Gastroesophageal sphincter (tissue), 3 donors: ENCODE results near the gene SUPT3H.

ENCODE experiments used
- POLR2AphosphoS5 ChIP-seq: sonication (generic); formaldehyde crosslinking; IDR thresholded peaks from one replicate; pipeline ENCODE4 v1.6.1; 2017; ENCODE audit warnings: antibody characterized with exemption
- TF ChIP-seq, protein P1 (sequence below), 4 experiments: fragments of 200-600 bp in 2 of 4; fragments of 450-650 bp in 2 of 4; sonication (generic) in 1 of 4; IDR thresholded peaks; one replicate each; pipeline ENCODE4 v1.5.1; 2017 to 2019; ENCODE audit warnings: antibody characterized with exemption in 4 of 4, mild to moderate bottlenecking in 2 of 4, moderate library complexity in 2 of 4

DNA sequence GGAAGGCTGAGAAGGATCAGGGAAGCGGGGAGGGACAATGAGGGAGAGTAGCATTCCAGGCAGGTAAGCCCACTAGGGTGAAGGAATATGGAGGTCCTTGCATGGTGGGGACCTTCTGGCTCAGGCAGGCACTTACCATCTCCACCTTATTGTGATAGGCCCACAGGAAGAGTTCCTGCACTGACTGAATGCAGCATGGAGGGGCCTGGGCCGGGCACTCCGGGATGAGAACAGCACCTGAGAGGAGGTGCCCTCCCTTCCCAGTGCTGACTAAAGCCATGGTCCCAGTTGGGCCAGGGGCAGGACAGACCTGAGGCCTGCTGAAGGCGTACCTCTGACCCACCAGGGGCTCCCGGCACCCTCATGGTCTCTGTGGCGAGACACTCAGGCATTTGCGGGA, 597.6 kb downstream of the SUPT3H start:
- TF ChIP-seq, protein P1, sequence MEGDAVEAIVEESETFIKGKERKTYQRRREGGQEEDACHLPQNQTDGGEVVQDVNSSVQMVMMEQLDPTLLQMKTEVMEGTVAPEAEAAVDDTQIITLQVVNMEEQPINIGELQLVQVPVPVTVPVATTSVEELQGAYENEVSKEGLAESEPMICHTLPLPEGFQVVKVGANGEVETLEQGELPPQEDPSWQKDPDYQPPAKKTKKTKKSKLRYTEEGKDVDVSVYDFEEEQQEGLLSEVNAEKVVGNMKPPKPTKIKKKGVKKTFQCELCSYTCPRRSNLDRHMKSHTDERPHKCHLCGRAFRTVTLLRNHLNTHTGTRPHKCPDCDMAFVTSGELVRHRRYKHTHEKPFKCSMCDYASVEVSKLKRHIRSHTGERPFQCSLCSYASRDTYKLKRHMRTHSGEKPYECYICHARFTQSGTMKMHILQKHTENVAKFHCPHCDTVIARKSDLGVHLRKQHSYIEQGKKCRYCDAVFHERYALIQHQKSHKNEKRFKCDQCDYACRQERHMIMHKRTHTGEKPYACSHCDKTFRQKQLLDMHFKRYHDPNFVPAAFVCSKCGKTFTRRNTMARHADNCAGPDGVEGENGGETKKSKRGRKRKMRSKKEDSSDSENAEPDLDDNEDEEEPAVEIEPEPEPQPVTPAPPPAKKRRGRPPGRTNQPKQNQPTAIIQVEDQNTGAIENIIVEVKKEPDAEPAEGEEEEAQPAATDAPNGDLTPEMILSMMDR (IDR thresholded peaks at IDR 0.05): no peak
- no peak for TF ChIP-seq POLR2AphosphoS5
